T-helper 2 cell (primary cell): ENCODE measurements around the gene PLCB1.
"Not testable (repeated sequence)": the region's sequence is repeated elsewhere in the genome, so short reads cannot be mapped to it uniquely, and the experiment has no call there.

Experiments
- DNase-seq, 5 experiments: peaks; one replicate each; pipeline versions ENCODE4 v3.0.0 to v3.0.0-alpha.2; 2012 to 2022

Gene PLCB1

DNA sequence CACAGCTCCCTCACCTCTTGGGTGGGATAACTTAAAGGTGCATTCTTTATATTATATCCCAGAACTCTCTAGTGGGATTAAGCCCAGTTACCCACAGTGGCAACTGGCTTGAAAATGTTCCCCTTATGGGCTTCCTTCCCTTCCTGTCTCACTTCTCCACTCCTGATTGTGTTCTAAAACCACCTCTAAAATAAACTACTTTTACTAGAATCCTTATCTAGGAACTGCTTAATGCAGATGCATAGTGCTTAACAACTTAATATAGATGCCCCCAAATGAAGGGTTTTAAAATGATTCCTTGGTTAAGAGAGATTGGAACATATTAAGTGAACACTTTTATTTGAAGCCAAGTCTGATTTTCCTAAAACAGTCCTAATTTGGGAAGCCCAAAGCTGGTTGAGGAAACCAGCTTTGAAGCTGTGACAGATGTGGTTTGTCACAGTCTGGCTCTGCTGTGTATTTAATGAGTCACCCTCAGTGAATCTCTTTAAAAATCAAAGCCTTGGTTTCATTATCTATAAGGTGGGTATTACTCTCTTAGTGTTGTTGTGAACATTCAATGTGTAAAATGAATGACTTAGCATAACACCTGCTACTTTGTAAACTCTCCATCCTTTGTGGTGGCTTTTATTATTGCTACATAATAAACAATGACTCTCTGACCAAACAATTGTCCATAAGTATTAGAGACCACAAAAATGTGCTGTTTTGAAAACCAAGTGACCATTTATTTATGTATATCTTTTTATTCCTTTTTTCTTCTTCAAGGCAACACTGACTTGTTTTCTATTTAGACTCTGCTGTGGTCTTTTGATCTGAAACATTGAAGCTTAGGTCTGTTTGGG lies 24.4 kb downstream of the PLCB1 start:
- DNase-seq, result peak in 2 of 5 experiments; percentile 40 to 52

DNA sequence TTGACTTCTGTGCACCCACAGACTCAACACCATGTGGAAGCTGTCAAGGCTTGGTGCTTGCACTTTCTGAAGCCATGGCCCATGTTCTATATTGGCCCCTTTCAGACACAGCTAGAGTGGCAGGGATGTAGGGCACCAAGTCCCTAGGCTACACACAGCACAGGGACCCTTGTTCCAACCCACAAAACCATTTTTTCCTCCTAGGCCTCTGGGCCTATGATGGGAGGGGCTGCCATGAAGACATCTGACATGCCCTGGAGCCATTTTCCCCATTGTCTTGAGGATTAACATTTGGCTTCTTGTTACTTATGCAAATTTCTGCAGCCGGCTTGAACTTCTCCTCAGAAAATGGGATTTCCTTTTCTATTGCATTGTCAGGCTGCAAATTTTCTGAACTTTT lies 27.2 kb downstream of the PLCB1 start:
- DNase-seq, result not testable (repeated sequence)

DNA sequence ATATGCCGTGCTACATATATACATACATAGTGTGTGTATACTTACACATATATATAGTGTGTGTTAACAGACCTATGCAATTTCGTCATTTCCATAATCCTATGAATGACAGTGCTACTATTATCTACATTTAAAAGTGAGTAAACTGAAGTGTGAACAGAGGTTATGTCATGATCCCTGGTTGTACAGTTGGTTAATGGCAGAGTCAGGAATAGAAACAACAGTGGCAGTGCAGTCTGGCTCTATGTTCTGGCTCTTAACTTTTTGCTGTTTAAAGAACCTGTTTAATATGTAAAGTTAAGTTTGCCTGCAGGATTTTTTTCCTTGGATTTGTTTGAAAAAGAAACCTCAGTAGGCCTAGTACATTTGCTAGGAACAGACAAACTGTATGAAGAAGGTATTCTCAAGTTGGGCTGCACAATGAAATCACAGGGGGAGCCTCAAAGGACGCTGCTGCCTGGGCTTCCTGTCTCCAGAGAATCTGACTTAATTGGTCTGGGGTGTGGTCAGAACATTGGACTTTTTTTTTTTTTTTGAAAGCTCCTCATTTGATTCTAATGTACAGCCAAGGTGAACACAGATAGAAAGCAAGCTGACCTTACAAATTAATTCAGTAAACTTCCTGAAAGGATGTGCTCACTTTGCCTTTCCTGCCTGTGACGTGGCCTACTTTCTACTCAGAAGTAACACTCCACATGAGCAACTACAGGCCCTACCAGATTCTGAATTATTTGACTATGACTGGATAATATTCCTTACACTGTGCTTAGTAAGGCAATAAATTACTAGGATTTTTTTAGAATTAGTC lies 29.4 kb downstream of the PLCB1 start:
- peak in 1 of 5 experiments; percentile 6 for DNase-seq

DNA sequence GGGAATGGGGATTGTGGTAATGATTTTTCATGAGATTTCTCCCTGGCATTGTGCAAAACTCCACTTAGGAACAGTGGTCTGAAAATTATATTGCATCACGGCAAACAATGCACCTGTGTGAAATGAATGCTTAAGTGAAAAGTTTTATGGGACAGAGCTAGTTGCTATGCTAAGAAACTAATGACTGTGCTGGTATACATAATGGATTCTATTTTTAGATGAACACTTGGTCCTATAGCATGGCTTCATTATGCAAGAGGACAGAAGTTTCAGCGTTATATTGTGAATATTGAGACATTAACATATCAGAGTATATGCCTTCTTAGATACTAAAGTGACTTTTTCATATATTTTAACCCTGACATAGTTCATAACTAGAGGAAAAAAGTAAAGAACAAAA lies 30.5 kb downstream of the PLCB1 start:
- no peak for DNase-seq

DNA sequence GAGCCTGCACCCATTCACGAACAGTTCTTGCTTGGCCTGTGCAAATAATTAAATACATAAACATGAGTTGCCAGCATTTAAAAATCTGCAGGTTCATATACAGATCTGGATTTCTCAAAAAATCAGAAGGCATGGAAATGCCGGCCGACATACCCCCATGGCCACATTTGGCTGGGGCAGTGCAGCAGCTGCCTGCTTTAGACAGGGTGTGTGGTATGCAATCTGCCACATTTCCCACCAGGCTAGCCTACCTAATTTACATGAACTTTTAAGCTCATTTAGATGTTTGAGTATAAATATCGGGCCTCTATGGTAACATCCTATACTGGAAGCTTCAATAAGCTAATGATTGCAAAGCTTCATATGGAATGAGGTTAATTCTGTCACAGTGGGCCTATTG lies 31.5 kb downstream of the PLCB1 start:
- no peak for DNase-seq

DNA sequence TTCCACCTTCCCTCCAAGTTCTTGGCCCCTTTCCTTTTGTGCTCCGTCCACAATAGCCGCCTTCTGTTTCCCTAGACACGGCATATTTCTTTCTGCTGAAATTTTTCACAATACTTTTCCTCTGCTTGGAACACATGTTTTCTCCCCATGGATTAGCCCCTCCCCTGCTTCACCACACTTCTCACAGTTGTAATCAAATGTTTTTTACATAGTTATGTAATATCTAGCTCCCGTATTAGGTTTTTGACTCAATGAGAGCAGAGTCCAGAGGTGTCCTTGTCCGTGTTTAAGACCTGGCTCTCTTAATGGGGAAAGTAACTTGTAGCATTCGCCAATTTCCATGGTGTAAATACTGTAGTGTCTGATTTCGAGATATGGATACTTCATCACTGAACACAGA lies 34.7 kb downstream of the PLCB1 start:
- no peak for DNase-seq

DNA sequence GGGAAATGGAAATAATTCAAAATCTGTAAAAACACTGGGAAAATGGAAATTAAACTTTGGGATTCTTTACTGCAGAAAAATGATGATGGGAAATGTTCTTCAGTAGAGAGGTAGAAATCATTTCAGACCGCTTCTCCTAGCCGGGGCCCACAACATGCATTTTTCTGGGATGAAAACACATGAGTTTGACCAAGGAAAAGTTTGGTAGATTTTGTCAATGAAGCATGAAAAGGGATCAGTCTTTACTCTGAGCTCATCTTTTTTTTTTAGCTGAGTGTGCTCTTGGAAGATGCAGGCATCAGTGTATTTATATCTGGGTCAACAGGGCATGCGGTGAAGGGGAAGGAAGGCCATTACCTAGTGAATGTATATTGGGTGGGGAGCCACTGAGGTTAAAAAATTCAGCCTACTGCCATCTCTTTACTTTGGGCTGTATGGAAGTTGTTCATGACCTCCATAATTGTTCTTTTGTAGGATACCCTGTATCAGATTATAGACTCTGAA lies 36.8 kb downstream of the PLCB1 start:
- DNase-seq, result no peak

DNA sequence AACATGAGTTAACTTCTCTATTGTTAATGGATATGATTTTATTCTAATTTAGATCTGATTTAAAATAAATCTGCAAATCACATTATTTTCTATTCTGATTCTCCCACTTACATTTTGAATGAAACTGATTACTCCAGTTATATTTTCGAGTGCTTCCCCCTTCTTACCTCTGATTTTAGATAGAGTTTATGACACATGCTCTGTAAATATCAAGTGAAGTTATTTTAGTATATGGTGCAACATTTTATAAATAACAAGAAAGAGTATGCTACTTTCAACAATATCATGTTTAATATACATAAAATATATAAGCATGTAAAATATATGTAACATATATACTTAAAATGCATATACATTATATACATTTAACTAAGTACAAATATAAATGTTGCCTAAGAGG lies 38.9 kb downstream of the PLCB1 start:
- DNase-seq, result no peak

DNA sequence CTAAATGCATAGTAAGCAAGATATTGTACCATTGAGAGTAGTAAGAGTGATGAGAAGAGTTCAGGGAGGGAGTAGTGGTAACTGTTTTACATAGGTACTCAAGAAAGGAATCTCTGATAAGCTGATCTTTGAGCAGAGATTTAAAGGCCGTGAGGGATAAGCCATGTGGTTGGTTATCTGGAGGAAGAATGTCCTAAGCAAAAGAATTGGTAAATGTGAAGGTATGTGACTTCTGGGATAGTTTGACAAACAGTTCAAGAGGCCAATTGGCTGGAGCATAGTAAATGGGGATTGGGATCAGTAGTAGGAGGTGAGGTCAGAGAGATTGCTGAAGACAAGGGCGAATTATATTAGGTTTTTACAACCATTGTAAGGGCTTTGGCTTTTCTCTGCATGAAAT lies 40.1 kb downstream of the PLCB1 start:
- DNase-seq, result no peak

DNA sequence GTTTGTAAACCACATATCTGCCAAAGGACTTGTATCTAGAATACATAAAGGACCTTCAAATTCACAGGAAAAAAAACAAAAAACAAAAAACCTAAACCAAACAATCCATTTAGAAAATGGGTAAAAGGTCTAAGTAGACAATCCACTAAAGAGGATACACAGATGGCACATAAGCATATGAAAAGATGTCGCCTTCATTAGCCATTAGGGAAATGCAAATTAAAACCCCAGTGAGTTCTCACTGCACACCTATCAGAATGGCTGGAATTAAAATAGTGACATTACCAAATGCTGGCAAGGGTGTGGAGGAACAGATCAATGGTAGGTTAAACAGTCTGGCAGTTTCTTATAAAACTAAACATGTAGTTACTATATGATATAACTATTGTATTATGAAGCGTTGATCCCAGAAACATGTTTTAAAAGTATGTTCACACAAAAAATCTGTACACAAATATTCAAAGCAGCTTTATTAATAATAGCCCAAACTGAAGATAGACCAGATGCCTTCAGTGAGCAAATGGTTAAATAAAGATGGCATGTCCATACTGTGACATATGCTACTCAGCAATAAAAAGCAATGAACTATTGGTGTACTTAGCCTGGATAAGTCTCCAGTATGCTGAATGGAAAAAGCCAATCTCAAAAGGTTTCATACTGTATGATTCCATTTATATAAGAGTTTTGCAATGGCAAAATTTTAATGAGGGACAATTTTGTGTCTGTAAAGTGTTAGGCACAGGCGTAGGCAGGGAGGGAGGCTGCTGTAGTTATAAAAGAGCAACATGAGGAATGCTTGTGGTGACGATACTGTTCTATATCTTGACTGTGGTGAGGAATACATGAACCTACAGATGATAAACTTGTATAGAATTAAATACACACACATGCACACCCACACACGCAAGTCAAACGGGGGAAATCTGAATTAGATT lies 43.9 kb downstream of the PLCB1 start:
- no peak for DNase-seq

DNA sequence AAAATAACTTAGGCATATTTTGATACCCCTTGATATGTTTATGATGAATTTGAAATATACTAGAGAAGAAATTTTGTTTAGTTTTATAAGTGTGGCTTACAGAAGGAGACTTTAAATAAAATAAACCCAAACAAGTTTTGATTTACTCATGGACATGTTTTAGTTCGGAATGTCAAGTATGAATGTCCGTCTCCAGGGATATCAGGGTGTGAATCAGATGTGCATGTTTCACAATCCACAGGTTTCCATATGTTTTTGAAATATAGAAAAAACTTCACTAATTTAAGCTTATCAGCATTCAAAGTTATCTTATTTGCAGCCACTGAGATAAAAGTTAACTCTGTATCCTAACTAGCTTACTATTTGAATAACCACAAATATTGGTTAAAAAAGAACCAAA lies 51.5 kb downstream of the PLCB1 start:
- DNase-seq, result no peak

DNA sequence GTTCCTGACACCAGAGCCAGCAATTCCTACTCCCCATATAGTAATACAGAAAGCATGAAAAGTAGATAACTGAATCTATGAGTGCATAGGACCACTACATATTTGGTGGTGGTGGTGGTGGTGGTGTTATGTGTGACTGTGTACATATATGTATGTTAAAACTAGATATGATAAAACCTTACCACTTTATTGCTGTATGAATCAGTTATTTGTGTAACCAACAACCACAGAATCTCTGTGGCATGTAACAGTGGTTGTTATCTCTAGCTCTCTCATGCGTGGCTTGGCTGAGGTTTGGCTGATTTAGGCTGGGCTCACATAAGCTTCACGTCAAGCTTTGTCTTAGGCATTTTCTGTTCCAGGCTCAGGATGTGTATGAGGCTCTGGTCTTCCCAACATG lies 55.7 kb downstream of the PLCB1 start:
- peak in 1 of 5 experiments; percentile 14 for DNase-seq

DNA sequence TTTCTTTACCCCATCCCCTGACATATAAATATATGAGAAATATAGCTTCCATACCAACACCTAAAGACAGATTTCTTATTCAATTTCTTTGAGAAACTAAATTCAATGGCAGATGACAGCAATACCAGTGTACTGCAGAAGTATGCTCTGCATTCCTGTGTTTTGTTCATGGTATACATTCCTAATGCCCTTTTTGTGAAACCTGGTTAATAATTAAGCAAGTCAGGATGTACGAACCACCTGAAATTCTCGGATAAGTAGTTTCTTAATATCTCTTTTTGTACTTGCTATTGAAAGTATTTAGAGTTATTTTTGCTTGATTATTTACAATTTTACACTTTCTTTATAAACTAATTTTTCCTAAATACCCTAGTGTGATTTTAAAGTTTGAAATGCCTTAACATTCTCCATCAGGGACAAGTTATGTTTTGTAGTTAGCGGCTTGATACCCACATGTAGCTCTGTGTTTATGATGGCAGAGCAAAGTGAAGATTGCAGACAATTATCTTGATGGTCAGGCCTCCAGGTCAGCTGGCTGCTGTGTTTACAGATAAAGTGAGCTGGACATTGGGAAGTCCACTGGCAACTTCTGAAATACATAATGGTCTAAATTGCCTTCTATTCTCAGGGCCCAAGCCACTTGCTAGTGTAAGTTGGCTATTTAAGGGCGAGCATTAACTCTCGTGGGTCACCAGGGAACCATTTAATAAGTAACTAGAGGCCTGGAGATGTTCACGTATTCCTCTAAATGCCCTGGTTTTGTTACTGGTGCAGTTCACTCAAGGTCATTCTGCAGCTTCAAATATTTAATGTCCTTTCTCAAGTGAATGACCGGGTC lies 58.2 kb downstream of the PLCB1 start:
- no peak for DNase-seq

DNA sequence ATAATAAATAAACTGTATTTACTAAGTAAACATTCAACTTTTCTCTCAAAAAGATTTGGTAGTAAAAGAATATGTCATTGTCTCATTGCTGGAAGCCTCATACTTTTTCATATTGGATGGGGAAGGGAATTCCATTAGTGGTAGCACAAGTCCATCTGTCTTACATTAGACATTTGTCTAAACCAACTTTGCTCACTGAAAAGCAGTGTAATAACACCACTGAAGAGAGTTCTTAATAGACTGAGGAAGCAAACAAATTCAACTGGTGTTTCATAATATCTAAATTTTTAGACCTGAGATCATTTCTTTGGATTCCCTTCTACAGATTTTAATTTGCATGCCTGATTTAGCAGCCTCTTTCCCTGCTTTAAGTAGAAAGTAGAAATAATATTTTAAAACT lies 62.7 kb downstream of the PLCB1 start:
- no peak for DNase-seq

DNA sequence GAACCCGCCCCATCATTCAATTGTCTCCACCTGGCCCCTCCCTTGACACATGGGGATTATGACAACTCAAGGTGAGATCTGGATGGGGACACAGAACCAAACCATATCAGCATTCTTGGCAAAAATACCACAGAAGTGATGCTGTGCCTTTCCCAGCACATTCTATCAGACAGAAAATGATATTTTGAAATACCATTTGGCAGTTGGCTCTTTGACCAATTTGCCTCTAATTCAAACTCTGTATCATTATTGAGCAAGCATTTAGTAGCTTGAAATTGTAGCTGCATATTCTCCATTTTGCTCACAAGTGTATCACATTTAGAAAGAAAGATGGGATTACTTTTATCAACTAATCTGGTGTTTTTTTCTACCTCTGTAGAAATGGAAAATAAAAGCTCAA lies 64.0 kb downstream of the PLCB1 start:
- DNase-seq, result no peak

DNA sequence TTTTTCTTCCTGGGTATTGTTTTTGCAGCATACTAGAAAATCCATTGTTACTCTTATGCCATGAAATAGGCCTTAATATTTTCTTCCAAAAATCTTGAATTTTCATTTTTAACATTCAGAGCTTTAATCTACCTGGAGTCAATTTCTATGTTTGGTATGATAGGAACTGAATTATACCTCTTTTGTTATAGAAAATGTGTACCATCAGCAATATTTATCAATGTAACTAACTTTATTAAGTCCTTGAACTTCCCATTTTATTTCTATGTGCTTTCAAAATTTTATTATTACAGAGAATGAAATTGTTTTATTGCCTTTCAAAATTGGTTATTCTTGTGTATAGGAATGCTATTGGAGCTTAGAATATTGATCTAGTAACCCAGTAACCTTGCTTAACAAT lies 68.2 kb downstream of the PLCB1 start:
- DNase-seq, result no peak

DNA sequence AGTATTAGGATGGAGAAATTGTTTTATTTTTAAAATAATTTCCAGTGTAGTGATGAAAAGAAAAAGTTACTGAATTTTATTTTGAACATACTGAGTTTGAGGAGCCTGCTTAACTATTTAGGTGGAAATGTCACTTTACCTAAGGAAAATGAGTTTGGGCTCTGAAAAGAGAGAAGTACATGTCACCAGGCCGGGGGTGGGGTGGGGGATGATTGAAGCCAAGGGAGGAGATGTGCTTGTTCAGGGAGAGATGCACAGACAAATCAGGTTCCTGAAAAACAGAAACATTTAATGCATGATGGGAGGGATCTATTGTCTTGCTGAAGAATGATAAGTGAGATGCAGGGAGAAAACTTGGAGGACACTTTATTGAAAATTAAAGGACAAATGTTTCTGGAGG lies 71.3 kb downstream of the PLCB1 start:
- DNase-seq, result no peak

DNA sequence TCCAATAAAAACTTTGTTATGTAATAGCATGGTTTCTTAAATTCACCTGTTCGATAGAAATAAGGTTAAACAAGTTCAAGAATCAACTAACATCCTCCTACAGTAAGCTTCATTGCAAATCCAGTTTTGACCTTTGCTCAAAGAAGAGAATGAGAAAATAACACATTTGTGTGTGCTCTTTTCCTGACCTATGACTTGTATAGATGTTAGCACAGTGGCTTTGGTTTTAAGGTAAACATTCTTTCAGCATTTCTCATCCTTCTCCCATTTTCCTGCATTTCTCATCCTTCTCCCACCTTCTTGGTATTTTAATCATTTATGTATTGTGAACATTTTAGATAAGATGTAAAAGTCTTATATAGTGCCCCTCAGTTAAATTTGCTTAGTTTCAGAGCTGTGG lies 73.9 kb downstream of the PLCB1 start:
- DNase-seq, result no peak

DNA sequence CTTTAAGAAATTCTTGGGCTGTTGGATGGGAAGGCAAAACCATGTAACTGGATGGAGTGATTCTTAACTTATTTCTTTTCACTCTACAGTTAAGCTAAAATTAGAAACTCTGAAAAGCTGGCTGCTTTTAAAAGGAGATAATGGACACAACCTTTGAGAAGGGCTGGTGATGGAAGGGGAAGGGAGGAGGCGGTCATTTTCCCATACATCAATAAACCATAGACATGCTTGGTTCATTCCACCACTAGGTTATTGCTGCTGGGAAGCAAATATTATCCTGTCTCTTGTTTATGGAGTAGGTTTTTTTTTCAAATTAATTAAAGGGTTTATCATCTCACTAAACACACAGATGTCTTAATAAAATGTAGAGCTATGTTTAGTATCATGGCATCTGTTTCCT lies 76.2 kb downstream of the PLCB1 start:
- no peak for DNase-seq

DNA sequence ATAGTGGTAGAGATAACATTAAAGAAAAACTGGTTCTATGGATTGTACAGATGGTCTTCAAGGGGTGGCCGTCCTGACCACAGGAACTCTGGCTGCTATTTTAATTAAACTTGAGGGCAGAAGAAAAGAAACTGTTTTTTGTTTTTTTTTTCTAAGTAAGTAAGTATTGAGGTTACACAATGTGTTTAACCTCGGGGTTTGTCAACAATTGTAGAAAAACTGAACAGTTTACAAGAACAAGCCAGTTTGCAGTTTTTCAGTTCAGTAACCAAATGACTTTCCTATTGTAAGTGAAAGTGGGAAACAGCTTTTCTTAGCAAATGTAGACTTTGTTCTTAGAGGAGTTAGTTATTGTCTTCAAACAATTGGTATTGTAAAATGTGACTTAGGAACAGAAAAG lies 77.0 kb downstream of the PLCB1 start:
- peak in 1 of 5 experiments; percentile 17 for DNase-seq

DNA sequence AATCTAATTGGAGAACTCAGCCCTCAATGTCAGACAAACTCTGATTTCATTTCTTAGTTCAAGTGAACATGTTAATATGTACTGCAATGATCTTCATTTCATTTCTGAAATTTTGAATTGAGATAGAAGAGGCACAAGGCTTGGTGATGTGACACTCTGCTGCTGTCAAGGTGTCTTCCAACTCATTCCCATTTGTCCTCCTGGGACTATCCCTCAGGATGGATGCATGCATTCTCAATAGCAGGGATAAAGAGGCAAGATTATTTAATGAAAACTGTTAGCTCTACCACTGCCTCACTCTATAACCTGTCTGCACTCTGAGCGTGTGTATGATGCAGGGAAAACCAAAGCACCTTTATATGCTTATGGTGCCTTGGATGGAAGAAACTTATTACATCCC lies 78.7 kb downstream of the PLCB1 start:
- DNase-seq, result no peak

DNA sequence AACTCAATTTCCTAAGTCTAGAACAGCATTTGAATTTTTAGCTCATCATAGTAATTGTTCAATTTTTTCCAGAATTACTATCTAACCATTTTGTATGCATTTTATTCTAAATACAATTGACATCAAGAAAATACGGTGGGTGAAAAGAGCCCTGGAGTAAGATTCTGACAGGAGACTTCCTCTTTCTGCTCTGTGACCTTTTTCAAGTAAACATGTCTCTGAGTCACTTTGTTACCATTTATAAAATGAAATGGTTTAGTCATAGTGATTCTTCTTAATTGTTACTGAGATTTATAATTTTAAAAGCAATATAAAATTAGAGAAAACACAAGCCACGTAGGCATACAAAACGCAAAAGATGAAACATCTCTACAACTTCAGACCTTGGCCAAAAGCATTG lies 80.2 kb downstream of the PLCB1 start:
- DNase-seq, result peak in 1 of 5 experiments; percentile 11
